PFSK-1 (cell line): ENCODE measurements around the gene KRI1.

Source experiments
- POLR2AphosphoS5 ChIP-seq: IDR thresholded peaks from 2 replicates; pipeline ENCODE4 v1.6.1; 2012; ENCODE audit warnings: low read depth, mild to moderate bottlenecking, control low read depth, low read length, moderate library complexity
- SIN3A ChIP-seq: IDR thresholded peaks from 2 replicates; pipeline ENCODE4 v1.6.1; 2012; ENCODE audit warnings: mild to moderate bottlenecking, low read length, moderate library complexity, borderline replicate concordance; ENCODE audit not compliant: insufficient read depth
- TAF1 ChIP-seq: IDR thresholded peaks from 2 replicates; pipeline ENCODE4 v1.6.1; 2012; ENCODE audit warnings: low read length, control low read depth, borderline replicate concordance; ENCODE audit not compliant: insufficient read depth
- TF ChIP-seq, protein P1 (sequence below), 2 experiments: IDR thresholded peaks; 2 replicates each; pipeline versions ENCODE4 v1.6.1 to v1.8.0; 2011 to 2012; ENCODE audit warnings: low read depth in 2 of 2, low read length in 2 of 2, control low read depth in 1 of 2, inconsistent platforms in 1 of 2, mild to moderate bottlenecking in 1 of 2, moderate library complexity in 1 of 2; ENCODE audit not compliant: insufficient read depth in 1 of 2

DNA sequence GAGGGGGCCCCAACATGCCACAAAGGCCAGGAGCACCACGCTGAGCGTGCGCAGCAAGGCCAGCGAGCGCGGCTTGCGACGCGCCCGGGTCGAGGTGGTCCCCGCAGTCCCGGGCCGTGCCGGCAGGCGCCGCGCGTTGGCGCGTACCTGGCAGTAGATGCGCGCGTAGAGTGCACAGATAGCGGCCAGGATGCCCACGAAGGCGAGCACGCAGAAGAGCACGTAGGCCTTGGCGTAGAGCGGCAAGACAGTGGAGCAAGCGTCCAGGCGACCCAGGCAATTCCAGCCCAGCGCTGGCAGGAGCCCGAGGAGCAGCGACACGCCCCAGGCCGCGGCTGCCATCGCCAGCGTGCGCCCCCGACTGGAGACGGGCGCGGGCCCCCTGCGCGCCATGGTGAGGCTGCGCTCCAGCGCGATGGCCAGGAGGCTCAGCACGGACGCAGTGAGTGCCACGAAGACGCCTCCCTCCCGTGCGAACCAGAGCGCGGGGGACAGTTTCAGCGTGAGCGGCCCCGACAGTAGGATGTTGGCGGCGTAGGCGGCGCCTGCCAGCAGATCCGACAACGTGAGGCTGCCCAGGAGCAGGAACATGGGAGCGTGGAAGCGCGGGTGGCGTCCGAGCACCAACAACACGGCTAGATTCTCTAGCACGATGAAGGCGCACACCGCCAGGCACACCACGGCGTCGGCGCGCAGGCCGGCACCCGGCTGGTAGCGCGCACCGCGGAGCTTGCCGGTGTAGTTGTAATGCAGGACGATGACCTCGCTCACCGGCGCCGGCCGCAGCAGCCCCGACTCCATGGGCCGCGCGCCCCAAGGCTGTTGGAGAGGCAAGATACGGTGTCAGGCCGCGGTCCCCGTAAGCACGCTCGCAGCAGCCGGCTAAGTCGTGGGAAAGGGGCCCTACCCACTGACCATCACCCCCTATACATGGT is 51.3 kb downstream of the KRI1 start:
- TF ChIP-seq POLR2AphosphoS5 (no peak), TAF1 (no peak), SIN3A (no peak)
- TF ChIP-seq, protein P1, sequence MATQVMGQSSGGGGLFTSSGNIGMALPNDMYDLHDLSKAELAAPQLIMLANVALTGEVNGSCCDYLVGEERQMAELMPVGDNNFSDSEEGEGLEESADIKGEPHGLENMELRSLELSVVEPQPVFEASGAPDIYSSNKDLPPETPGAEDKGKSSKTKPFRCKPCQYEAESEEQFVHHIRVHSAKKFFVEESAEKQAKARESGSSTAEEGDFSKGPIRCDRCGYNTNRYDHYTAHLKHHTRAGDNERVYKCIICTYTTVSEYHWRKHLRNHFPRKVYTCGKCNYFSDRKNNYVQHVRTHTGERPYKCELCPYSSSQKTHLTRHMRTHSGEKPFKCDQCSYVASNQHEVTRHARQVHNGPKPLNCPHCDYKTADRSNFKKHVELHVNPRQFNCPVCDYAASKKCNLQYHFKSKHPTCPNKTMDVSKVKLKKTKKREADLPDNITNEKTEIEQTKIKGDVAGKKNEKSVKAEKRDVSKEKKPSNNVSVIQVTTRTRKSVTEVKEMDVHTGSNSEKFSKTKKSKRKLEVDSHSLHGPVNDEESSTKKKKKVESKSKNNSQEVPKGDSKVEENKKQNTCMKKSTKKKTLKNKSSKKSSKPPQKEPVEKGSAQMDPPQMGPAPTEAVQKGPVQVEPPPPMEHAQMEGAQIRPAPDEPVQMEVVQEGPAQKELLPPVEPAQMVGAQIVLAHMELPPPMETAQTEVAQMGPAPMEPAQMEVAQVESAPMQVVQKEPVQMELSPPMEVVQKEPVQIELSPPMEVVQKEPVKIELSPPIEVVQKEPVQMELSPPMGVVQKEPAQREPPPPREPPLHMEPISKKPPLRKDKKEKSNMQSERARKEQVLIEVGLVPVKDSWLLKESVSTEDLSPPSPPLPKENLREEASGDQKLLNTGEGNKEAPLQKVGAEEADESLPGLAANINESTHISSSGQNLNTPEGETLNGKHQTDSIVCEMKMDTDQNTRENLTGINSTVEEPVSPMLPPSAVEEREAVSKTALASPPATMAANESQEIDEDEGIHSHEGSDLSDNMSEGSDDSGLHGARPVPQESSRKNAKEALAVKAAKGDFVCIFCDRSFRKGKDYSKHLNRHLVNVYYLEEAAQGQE (IDR thresholded peaks at IDR 0.05; ENCODE audit: insufficient read depth in 1 of 2, low read depth in 2 of 2, low read length in 2 of 2): no peak
